Lung (tissue), 12 donors: ENCODE measurements around the gene SLC35F1. TPM values are rescaled to one million over a fixed set of nuclear protein-coding genes. Genes with fewer than 3 reads are reported as not detected.

Experiments used
- ATAC-seq: fragments of 200-7000 bp; cut with Tn5 transposase; one replicate; pipeline ENCODE4 v1.9.1; 2020; ENCODE audit warnings: moderate number of reproducible peaks; ENCODE audit not compliant: insufficient read depth, low FRiP score
- DNase-seq, 3 donors: peaks; one replicate each; pipeline ENCODE4 v3.0.0-alpha.2; 2013 to 2017
- H3K27ac ChIP-seq, 2 donors: one replicate each; pipeline ENCODE4 v1.5.1; 2013; ENCODE audit warnings: mild to moderate bottlenecking in 2 of 2, moderate library complexity in 2 of 2, control low read depth in 1 of 2, inconsistent platforms in 1 of 2, low read depth in 1 of 2, low read length in 1 of 2
- H3K27me3 ChIP-seq, 3 donors: one replicate each; pipeline ENCODE4 v1.5.1; 2013; ENCODE audit warnings: low read length in 2 of 3; ENCODE audit not compliant: control insufficient read depth in 3 of 3, insufficient read depth in 3 of 3
- H3K36me3 ChIP-seq, 4 donors: one replicate each; pipeline ENCODE4 v1.5.1; 2013; ENCODE audit warnings: low read length in 4 of 4, mild to moderate bottlenecking in 1 of 4, moderate library complexity in 1 of 4; ENCODE audit not compliant: control insufficient read depth in 4 of 4, insufficient read depth in 4 of 4
- H3K4me1 ChIP-seq, 5 donors: one replicate each; pipeline ENCODE4 v1.5.1; 2013; ENCODE audit warnings: low read length in 5 of 5, mild to moderate bottlenecking in 2 of 5, moderate library complexity in 1 of 5; ENCODE audit not compliant: control insufficient read depth in 5 of 5, insufficient read depth in 5 of 5
- H3K4me3 ChIP-seq: one replicate; pipeline ENCODE4 v1.5.1; 2013; ENCODE audit warnings: mild to moderate bottlenecking, control low read depth, moderate library complexity
- H3K9ac ChIP-seq, 2 donors: one replicate each; pipeline ENCODE4 v1.5.1; 2013; ENCODE audit warnings: low read length in 2 of 2, control low read depth in 1 of 2; ENCODE audit not compliant: insufficient read depth in 1 of 2
- H3K9me3 ChIP-seq, 4 donors: one replicate each; pipeline ENCODE4 v1.5.1; 2013; ENCODE audit warnings: low read length in 3 of 4, mild to moderate bottlenecking in 1 of 4, moderate library complexity in 1 of 4; ENCODE audit not compliant: control insufficient read depth in 4 of 4, insufficient read depth in 3 of 4
- CTCF ChIP-seq: IDR thresholded peaks from 2 replicates; pipeline ENCODE4 v1.5.1; 2012; ENCODE audit warnings: mild to moderate bottlenecking; ENCODE audit errors: control extremely low read depth, extremely low read depth
- WGBS, 2 donors: extraction: QIAGEN DNeasy Blood & Tissue Kit; methylation state at CpG; one replicate each; pipeline ENCODE4 v1.1.7; 2013; 5-methylcytosine and 5-hydroxymethylcytosine counted together
- polyA plus RNA-seq, 2 donors: library from polyadenylated mRNA; stranded (reverse); fragments of 200-250 nt; gene quantifications; one replicate each; pipeline ENCODE4 v1.2.1, GENCODE V29; 2013
- total RNA-seq, 2 donors: library from RNA; depleted of rRNA in 1 of 2; stranded (reverse); fragments of >200 nt in 1 of 2; gene quantifications; one replicate each; pipeline ENCODE4 v1.2.1, GENCODE V29; 2014 to 2021
- donor health status: control.
- donor health status: control.
- donor health status: Bipolar disorder and iron deficiency.
- donor health status: healthy.
- donor health status: DM: yes; HTN: yes; CAD: no.

SLC35F1 gene
- total and polyA plus RNA-seq, 4 donors = 0.04 to 5.7 (median 0.07) TPM

DNA sequence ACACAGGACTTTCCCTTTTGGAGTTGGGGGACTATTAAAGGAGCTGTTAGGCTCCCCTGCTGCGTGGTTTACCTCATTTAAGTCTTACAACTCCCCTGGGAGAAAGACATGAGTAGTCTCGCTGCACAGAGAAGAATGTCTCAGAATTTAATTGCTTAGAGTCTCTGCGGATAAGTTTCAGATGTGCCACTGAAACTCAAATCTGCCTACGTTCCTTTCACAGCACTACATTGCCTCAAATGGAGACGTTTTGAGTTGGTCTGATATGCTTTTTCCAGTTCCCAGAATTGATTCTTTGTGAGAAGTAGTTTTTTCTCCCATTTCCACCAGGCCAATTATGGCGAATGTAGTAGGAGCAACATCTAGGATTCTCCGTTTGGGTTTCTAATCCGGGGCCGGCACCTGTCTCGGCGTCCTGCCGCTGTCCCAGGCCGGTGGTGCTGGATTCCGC lies 532 bp upstream of the SLC35F1 start:
- no peak for TF ChIP-seq CTCF
- Histone ChIP-seq H3K9me3 (peaks cover 0 to 1% (median 0%) of the 10 kb centered on the region in 4 donors), H3K4me3 (no peak overlapping the region), H3K4me1 (peaks cover 0 to 13% (median 0%) of the 10 kb centered on the region in 5 donors), H3K9ac (no peak overlapping the region), H3K27ac (no peak overlapping the region), H3K27me3 (peaks cover 7 to 35% (median 26%) of the 10 kb centered on the region in 3 donors), H3K36me3 (no peaks in the 10 kb centered on the region)
- ATAC-seq (peak; percentile 34), DNase-seq (no peak)
- WGBS, 2 donors = 5 to 8% methylated on average over 14 of the region's 14 CpGs

GRCh38 chr6:117907601-117908245 lies 659 bp downstream of the SLC35F1 start:
- peak; percentile 35 for ATAC-seq
- Histone ChIP-seq H3K27ac (no peak overlapping the region), H3K4me1 (peaks cover 0 to 13% (median 0%) of the 10 kb centered on the region in 5 donors), H3K9me3 (peaks cover 0 to 1% (median 0%) of the 10 kb centered on the region in 4 donors), H3K27me3 (peaks cover 7 to 35% (median 26%) of the 10 kb centered on the region in 3 donors), H3K9ac (no peak overlapping the region), H3K4me3 (peak overlapping the region; percentile 36), H3K36me3 (no peaks in the 10 kb centered on the region)
- WGBS, 2 donors = 0 to 1% methylated on average over 62 to 81 of the region's 81 CpGs
- DNase-seq = peak; percentile 11 to 28 (median 19)
- TF ChIP-seq CTCF = no peak

DNA sequence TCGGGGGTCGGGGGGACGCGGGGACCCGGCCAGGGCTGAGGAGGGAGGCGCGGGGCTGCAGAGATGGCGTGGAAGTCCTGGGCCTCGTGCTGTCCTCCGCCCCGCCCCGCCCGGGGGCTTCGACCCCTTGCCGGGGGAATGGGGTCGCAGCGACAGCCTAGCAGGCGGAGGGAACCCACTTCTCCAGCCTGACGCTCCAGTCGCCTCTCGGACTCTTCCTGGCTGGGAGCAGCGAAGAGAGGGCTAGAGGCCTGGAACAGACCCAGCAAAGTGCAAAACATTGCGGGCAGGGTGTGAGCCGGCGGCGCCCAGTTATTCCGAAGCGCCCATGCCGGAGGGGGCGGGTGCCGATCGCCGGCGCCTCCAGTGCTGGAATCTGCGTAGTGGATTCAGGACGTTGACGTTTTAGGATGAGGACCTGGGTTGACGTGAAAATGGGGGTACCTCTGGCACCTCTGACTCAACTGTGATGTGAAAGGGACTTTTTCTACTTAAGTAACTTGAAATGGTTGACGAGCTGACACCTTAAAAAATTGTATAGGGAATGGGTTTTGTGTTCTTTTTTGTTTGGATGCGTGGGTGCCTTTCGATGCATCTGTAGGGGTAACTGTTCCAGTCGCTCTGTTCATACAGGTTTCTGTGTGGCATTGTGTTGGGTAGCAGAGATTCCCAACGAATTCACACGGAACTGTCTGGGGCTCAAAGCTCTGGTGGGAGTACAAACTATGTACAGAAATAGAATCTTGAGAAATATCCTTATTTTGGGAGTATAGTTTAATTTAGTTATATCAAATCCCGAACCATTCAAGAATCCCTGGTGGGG lies 1.4 kb downstream of the SLC35F1 start:
- DNase-seq (peak; percentile 3 to 26 (median 14)), ATAC-seq (peak; percentile 13)
- TF ChIP-seq CTCF = no peak
- Histone ChIP-seq H3K27me3 (peaks cover 7 to 35% (median 26%) of the 10 kb centered on the region in 3 donors), H3K27ac (no peak overlapping the region), H3K9ac (no peak overlapping the region), H3K36me3 (no peaks in the 10 kb centered on the region), H3K4me3 (peak overlapping the region; percentile 19), H3K4me1 (peaks cover 0 to 13% (median 0%) of the 10 kb centered on the region in 5 donors), H3K9me3 (peaks cover 0 to 1% (median 0%) of the 10 kb centered on the region in 4 donors)
- 8 to 9% methylated on average over 45 of the region's 45 CpGs for WGBS, 2 donors
